D721Med (cell line): ENCODE measurements around the gene PHF21A.
"Not testable (repeated sequence)": the region's sequence is repeated elsewhere in the genome, so short reads cannot be mapped to it uniquely, and the experiment has no call there.

Experiments
- DNase-seq: peaks from one replicate; pipeline ENCODE4 v3.0.0; 2011; ENCODE audit warnings: low spot score; ENCODE audit not compliant: insufficient read length
- FAIRE-seq: peaks from 2 replicates; lab custom pipeline; 2011; peaks lifted over from hg19 to GRCh38; lab: Jason Lieb, UNC
- CTCF ChIP-seq: IDR thresholded peaks from 2 replicates; pipeline ENCODE4 v1.5.1; 2012; ENCODE audit warnings: mild to moderate bottlenecking, control low read depth; ENCODE audit not compliant: insufficient read depth; ENCODE audit errors: missing control alignments

Gene PHF21A

DNA sequence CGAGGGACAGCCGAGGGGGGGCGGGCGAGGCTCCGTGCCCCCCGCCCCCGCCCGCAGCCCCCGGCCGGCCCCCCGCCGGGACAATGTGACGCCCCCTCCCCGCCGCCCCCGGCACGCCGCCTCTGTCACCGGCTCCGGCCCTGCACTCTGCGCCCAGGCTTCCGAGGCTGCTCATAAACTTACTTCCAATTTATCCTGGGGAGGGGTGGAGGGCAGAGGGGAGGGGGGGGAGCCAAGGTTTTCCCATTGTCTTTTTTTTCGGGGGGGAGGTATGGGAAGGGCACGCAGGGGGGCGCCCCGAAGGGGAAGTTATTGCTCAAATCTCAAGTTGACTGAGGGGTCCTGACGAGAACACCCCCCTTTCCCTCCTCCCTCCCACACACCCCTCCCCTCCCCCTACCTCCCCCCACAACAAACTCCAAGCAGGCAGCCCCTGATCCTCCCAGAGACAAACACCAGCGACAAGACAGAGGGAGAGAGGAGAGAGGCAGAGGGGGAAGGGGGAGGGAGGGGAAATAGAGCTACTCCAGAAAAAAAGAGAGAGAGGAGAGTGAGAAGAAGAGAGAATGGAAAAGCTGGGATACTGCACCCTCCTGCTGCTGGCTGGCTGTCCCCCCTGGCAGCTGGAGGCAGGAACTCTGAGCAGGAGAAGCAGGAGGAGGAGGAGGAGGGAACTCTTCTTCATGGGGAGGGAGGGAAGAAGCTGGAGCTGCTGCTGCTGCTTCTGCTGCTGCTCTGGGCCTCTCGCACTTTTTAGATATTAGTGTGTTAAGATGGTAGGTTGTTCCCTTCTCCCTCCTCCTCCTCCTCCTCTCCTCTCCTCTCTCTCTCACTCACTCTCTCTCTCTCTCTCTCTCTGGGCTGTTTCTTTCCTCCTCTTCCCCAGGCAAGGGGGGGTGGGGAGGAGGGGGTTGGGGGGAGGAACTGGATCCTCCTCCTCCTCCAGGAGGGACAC is 631 bp downstream of the PHF21A start:
- no peak for FAIRE-seq
- no peak for DNase-seq
- no peak for TF ChIP-seq CTCF

- FAIRE-seq (no peak), DNase-seq (no peak)
- TF ChIP-seq CTCF = no peak
These were observed 1.7 kb downstream of the PHF21A start for GRCh38 chr11:46119352-46120216.

- DNase-seq = no peak
- no peak for TF ChIP-seq CTCF
- no peak for FAIRE-seq
These were observed 2.4 kb downstream of the PHF21A start for GRCh38 chr11:46118702-46119351.

DNA sequence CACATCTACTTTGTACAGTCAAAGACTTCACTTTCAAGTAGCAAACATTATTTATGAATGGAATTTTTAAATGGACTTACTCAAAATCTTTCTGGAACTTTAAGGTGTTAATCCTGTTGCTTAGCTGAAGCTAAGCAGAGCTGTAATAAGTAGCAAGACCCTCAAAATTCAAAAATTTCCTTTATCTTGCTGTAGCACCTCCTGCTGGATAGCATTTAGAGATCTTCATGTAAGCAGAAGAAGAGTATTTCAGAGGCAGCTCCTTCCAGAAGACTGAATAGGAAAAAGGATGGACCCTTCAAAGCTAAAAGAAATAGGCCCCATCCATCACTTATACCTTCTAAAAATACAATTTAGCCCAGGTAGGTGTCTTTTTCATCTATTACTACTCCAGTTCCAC is 3.4 kb downstream of the PHF21A start:
- FAIRE-seq = peak; percentile 6
- peak; percentile 38 for TF ChIP-seq CTCF
- DNase-seq = no peak

- DNase-seq, FAIRE-seq: not testable (repeated sequence)
These were observed 4.6 kb downstream of the PHF21A start for GRCh38 chr11:46116712-46117037.

DNA sequence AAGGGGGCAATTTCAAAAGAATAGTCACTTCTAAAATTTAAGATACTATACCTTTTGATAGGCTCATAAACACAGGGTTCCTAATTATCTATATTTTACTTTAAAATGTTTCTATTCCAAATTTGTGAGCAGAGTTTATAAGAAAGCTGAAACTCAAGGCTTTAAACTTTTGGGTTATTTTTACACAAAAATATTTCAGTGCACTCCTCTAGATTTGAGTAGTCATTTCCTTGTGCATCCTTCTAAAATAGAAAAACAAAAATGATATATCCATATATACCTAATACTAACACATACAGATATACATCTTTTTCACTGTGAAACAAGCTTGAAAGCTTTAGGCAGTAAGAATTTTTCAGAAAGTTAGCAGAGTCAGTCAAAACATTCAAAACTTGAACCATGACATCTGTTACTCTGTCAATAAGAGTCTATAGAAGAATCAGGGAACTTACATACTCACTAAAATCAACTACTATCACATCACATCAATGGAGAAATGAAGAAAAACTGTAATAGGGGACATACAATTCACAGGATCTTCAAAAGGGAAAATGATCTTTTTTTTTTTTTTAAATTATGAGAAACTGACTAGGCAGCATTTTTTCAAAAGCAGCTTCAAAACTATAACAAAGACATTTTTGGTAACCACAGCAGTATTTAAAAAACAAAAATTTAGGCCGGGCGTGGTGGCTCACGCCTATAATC is 5.1 kb downstream of the PHF21A start:
- no peak for TF ChIP-seq CTCF
- FAIRE-seq (no peak), DNase-seq (no peak)

DNA sequence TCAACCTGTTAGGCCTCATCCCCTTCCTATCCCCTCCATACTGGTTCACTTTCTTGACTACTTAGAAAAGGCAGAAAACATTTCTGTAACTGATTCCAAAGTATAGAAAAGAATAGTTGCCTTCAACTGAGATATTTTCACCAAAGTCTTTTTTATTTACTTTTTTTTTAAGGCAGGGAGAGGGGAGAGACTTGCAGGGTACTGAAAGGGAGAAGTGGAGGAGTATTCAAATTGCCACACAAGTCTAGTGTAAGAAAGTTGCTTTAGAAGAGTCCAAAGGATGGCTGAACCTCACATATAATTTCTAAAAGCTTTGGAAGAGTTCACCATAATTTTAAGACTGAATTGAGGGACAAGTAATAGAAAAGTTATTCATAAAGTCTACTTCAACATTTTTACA is 6.3 kb downstream of the PHF21A start:
- FAIRE-seq = no peak
- TF ChIP-seq CTCF = no peak
- DNase-seq = no peak
